GM10847 (cell line): ENCODE results near the gene THAP4.

Experiments used
- POLR2A ChIP-seq: IDR thresholded peaks from 2 replicates; pipeline ENCODE4 v1.6.1; 2011; ENCODE audit not compliant: insufficient read length; ENCODE audit errors: extremely low read depth

THAP4 gene

GRCh38 chr2:241612156-241613016 is 24.6 kb downstream of the THAP4 start:
- TF ChIP-seq POLR2A = no peak

- TF ChIP-seq POLR2A = no peak
Measured at GRCh38 chr2:241611062-241611461, 25.9 kb downstream of the THAP4 start.

GRCh38 chr2:241609859-241610793 is 26.8 kb downstream of the THAP4 start:
- peak; percentile 18 for TF ChIP-seq POLR2A

GRCh38 chr2:241608881-241609280 is 28.1 kb downstream of the THAP4 start:
- no peak for TF ChIP-seq POLR2A

GRCh38 chr2:241607162-241607885 is 29.6 kb downstream of the THAP4 start:
- no peak for TF ChIP-seq POLR2A

- TF ChIP-seq POLR2A = no peak
Measured at GRCh38 chr2:241606186-241606585, 30.8 kb downstream of the THAP4 start.

GRCh38 chr2:241603686-241604085 is 33.3 kb downstream of the THAP4 start:
- TF ChIP-seq POLR2A = no peak

GRCh38 chr2:241602720-241603119 is 34.2 kb downstream of the THAP4 start:
- no peak for TF ChIP-seq POLR2A

- no peak for TF ChIP-seq POLR2A
Measured at GRCh38 chr2:241601841-241602240, 35.1 kb downstream of the THAP4 start.

GRCh38 chr2:241599615-241600014 is 37.3 kb downstream of the THAP4 start:
- no peak for TF ChIP-seq POLR2A

- no peak for TF ChIP-seq POLR2A
Measured at GRCh38 chr2:241598487-241598886, 38.5 kb downstream of the THAP4 start.

GRCh38 chr2:241598061-241598460 is 38.9 kb downstream of the THAP4 start:
- no peak for TF ChIP-seq POLR2A

GRCh38 chr2:241597561-241597960 is 39.4 kb downstream of the THAP4 start:
- no peak for TF ChIP-seq POLR2A

GRCh38 chr2:241595600-241596140 is 41.3 kb downstream of the THAP4 start:
- TF ChIP-seq POLR2A = no peak

- TF ChIP-seq POLR2A = no peak
Measured at GRCh38 chr2:241593271-241593670, 43.7 kb downstream of the THAP4 start.
